ENCODE measurements around the gene MATCAP1.

Gene MATCAP1

GRCh38 chr16:67145746-67146145 is 38.0 kb downstream of the MATCAP1 start:
- ATAC-seq (ENCODE audit: insufficient read depth, low read depth): no peak
- H2AFZ ChIP-seq (ENCODE audit: low read depth, low read length): no peak overlapping the region
- no peak overlapping the region for H3K4me2 ChIP-seq (ENCODE audit: insufficient read depth, low read length)
- H3K79me2 ChIP-seq (ENCODE audit: insufficient read depth, low read length): no peaks in the 10 kb centered on the region
- no peaks in the 10 kb centered on the region for H3K27me3 ChIP-seq (ENCODE audit: insufficient read depth, low read length, poor library complexity)
- H3K4me1 ChIP-seq (ENCODE audit: insufficient read depth, low read length): no peaks in the 10 kb centered on the region
- no peak overlapping the region for H3K4me3 ChIP-seq (ENCODE audit: low read depth in 1 of 2, low read length in 2 of 2)
- DNase-seq: no peak
- no peak overlapping the region for H3K9ac ChIP-seq (ENCODE audit: low read depth, low read length)
- H4K20me1 ChIP-seq (ENCODE audit: insufficient read depth, low read length): peaks cover 4% of the 10 kb centered on the region; the same call in 1 of the 2 replicates
- H3K9me3 ChIP-seq (ENCODE audit: insufficient read depth, low read length, severe bottlenecking): no peaks in the 10 kb centered on the region
- H3K36me3 ChIP-seq (ENCODE audit: insufficient read depth, low read length): peaks cover 80% of the 10 kb centered on the region
- H3K27ac ChIP-seq (ENCODE audit: low read length): no peak overlapping the region
- TF ChIP-seq CTCF (IDR thresholded peaks at IDR 0.05; ENCODE audit: borderline replicate concordance, extremely low read depth, low read length, poor library complexity, severe bottlenecking) (no peak), EZH2 (IDR thresholded peaks at IDR 0.05; ENCODE audit: borderline replicate concordance, low read depth, low read length, severe bottlenecking) (no peak)

- Histone ChIP-seq H3K4me1 (ENCODE audit: insufficient read depth, low read length) (no peaks in the 10 kb centered on the region), H3K79me2 (ENCODE audit: insufficient read depth, low read length) (no peaks in the 10 kb centered on the region), H3K27me3 (ENCODE audit: insufficient read depth, low read length, poor library complexity) (no peaks in the 10 kb centered on the region), H2AFZ (ENCODE audit: low read depth, low read length) (no peak overlapping the region), H3K9me3 (ENCODE audit: insufficient read depth, low read length, severe bottlenecking) (no peaks in the 10 kb centered on the region), H3K36me3 (ENCODE audit: insufficient read depth, low read length) (peaks cover 88% of the 10 kb centered on the region), H4K20me1 (ENCODE audit: insufficient read depth, low read length) (peaks cover 4% of the 10 kb centered on the region; the same call in 1 of the 2 replicates), H3K4me2 (ENCODE audit: insufficient read depth, low read length) (no peak overlapping the region), H3K9ac (ENCODE audit: low read depth, low read length) (no peak overlapping the region), H3K4me3 (ENCODE audit: low read depth in 1 of 2, low read length in 2 of 2) (no peak overlapping the region), H3K27ac (ENCODE audit: low read length) (no peak overlapping the region)
- DNase-seq (no peak), ATAC-seq (ENCODE audit: insufficient read depth, low read depth) (no peak)
- TF ChIP-seq CTCF (IDR thresholded peaks at IDR 0.05; ENCODE audit: borderline replicate concordance, extremely low read depth, low read length, poor library complexity, severe bottlenecking): no peak
- no peak for TF ChIP-seq EZH2 (IDR thresholded peaks at IDR 0.05; ENCODE audit: borderline replicate concordance, low read depth, low read length, severe bottlenecking)
Measured at GRCh38 chr16:67144943-67145342, 38.8 kb downstream of the MATCAP1 start.

- TF ChIP-seq EZH2 (IDR thresholded peaks at IDR 0.05; ENCODE audit: borderline replicate concordance, low read depth, low read length, severe bottlenecking) (no peak), CTCF (IDR thresholded peaks at IDR 0.05; ENCODE audit: borderline replicate concordance, extremely low read depth, low read length, poor library complexity, severe bottlenecking) (no peak)
Measured at GRCh38 chr16:67142342-67142741, 41.4 kb downstream of the MATCAP1 start.

GRCh38 chr16:67141391-67141790 is 42.4 kb downstream of the MATCAP1 start:
- H3K4me3 ChIP-seq (ENCODE audit: low read depth in 1 of 2, low read length in 2 of 2): no peak overlapping the region
- H3K27me3 ChIP-seq (ENCODE audit: insufficient read depth, low read length, poor library complexity): no peaks in the 10 kb centered on the region
- no peak overlapping the region for H2AFZ ChIP-seq (ENCODE audit: low read depth, low read length)
- no peak overlapping the region for H3K9ac ChIP-seq (ENCODE audit: low read depth, low read length)
- peaks cover 4% of the 10 kb centered on the region; the same call in 1 of the 2 replicates for H4K20me1 ChIP-seq (ENCODE audit: insufficient read depth, low read length)
- H3K36me3 ChIP-seq (ENCODE audit: insufficient read depth, low read length): peaks cover 94% of the 10 kb centered on the region
- no peaks in the 10 kb centered on the region for H3K9me3 ChIP-seq (ENCODE audit: insufficient read depth, low read length, severe bottlenecking)
- no peak overlapping the region for H3K4me2 ChIP-seq (ENCODE audit: insufficient read depth, low read length)
- ATAC-seq (ENCODE audit: insufficient read depth, low read depth): no peak
- no peaks in the 10 kb centered on the region for H3K4me1 ChIP-seq (ENCODE audit: insufficient read depth, low read length)
- no peak overlapping the region for H3K27ac ChIP-seq (ENCODE audit: low read length)
- TF ChIP-seq EZH2 (IDR thresholded peaks at IDR 0.05; ENCODE audit: borderline replicate concordance, low read depth, low read length, severe bottlenecking): no peak
- TF ChIP-seq CTCF (IDR thresholded peaks at IDR 0.05; ENCODE audit: borderline replicate concordance, extremely low read depth, low read length, poor library complexity, severe bottlenecking): no peak
- DNase-seq: no peak
- H3K79me2 ChIP-seq (ENCODE audit: insufficient read depth, low read length): no peaks in the 10 kb centered on the region

More at GRCh38 chr16:67142342-67142741, 41.4 kb downstream of the MATCAP1 start:
- no peak overlapping the region for H3K27ac ChIP-seq (ENCODE audit: low read length)
- DNase-seq (no peak), ATAC-seq (ENCODE audit: insufficient read depth, low read depth) (no peak)
- H2AFZ ChIP-seq (ENCODE audit: low read depth, low read length): no peak overlapping the region
- no peak overlapping the region for H3K4me2 ChIP-seq (ENCODE audit: insufficient read depth, low read length)
- no peaks in the 10 kb centered on the region for H3K27me3 ChIP-seq (ENCODE audit: insufficient read depth, low read length, poor library complexity)
- H3K4me3 ChIP-seq (ENCODE audit: low read depth in 1 of 2, low read length in 2 of 2): no peak overlapping the region
- H3K9ac ChIP-seq (ENCODE audit: low read depth, low read length): no peak overlapping the region
- peaks cover 4% of the 10 kb centered on the region; the same call in 1 of the 2 replicates for H4K20me1 ChIP-seq (ENCODE audit: insufficient read depth, low read length)
- H3K4me1 ChIP-seq (ENCODE audit: insufficient read depth, low read length): no peaks in the 10 kb centered on the region
- H3K79me2 ChIP-seq (ENCODE audit: insufficient read depth, low read length): no peaks in the 10 kb centered on the region
- H3K36me3 ChIP-seq (ENCODE audit: insufficient read depth, low read length): peaks cover 94% of the 10 kb centered on the region
- no peaks in the 10 kb centered on the region for H3K9me3 ChIP-seq (ENCODE audit: insufficient read depth, low read length, severe bottlenecking)
